SK-N-SH (cell line): ENCODE results near the gene RPS16. TPM values are rescaled to one million over a fixed set of nuclear protein-coding genes. Genes with fewer than 3 reads are reported as not detected.

Source experiments
- CTCF ChIA-PET: fragments of 300-600, 350-600 bp; formaldehyde crosslinking; extraction: SDS; loops from one replicate; lab custom pipeline; 2021; lab: Yijun Ruan, JAX
- POLR2A ChIA-PET: fragments of 350-600 bp; sonication (Branson Sonifier 250); formaldehyde crosslinking; extraction: SDS; loops from one replicate; lab custom pipeline; 2020; ENCODE audit warnings: antibody characterized with exemption, inconsistent platforms; lab: Yijun Ruan, JAX
- DNase-seq: peaks from one replicate; pipeline ENCODE4 v3.0.0; 2012
- H2AFZ ChIP-seq: fragments of 200-600 bp; sonication (generic); 2 replicates; pipeline ENCODE4 v1.8.1; 2016; ENCODE audit warnings: antibody characterized with exemption, mild to moderate bottlenecking, low read depth
- H3F3A ChIP-seq: fragments of 200-600 bp; sonication (generic); replicated peaks from 2 replicates; pipeline ENCODE3; 2016; ENCODE audit warnings: antibody characterized with exemption, mild to moderate bottlenecking; ENCODE audit not compliant: insufficient read depth
- H3K27ac ChIP-seq, 2 experiments: fragments of 200-500 bp in 1 of 2; fragments of 200-600 bp in 1 of 2; sonication (Bioruptor generic) in 1 of 2; sonication (generic), shearing (Covaris generic) in 1 of 2; 2 replicates each; pipeline versions ENCODE4 v1.5.1 to v1.6.1; 2014 to 2016; ENCODE audit warnings: low read depth in 2 of 2, inconsistent platforms in 1 of 2, low read length in 1 of 2, mild to moderate bottlenecking in 1 of 2, mixed read lengths in 1 of 2
- H3K27me3 ChIP-seq: fragments of 200-600 bp; sonication (generic), shearing (Covaris generic); 2 replicates; pipeline ENCODE4 v1.6.1; 2016; ENCODE audit warnings: mixed run types; ENCODE audit not compliant: insufficient read depth
- H3K36me3 ChIP-seq, 2 experiments: fragments of 200-500 bp in 1 of 2; fragments of 200-600 bp in 1 of 2; sonication (Bioruptor generic) in 1 of 2; sonication (generic) in 1 of 2; replicated peaks in 1 of 2; 2 replicates each; pipeline versions ENCODE3 to v1.5.1; 2014 to 2016; ENCODE audit warnings: low read length in 1 of 2, mild to moderate bottlenecking in 1 of 2; ENCODE audit not compliant: insufficient read depth in 2 of 2, control insufficient read depth in 1 of 2
- H3K4me1 ChIP-seq, 2 experiments: fragments of 200-500 bp in 1 of 2; fragments of 200-600 bp in 1 of 2; sonication (Bioruptor generic) in 1 of 2; sonication (generic), shearing (Covaris generic) in 1 of 2; 2 replicates each; pipeline versions ENCODE4 v1.5.1 to v1.6.1; 2014 to 2016; ENCODE audit warnings: low read depth in 1 of 2, low read length in 1 of 2, mixed run types in 1 of 2; ENCODE audit not compliant: insufficient read depth in 2 of 2, control insufficient read depth in 1 of 2
- H3K4me2 ChIP-seq: fragments of 200-600 bp; sonication (generic), shearing (Covaris generic); 2 replicates; pipeline ENCODE4 v1.6.1; 2017; ENCODE audit warnings: mixed run types
- H3K4me3 ChIP-seq, 2 experiments: fragments of 200-500 bp in 1 of 2; fragments of 200-600 bp in 1 of 2; sonication (Bioruptor generic) in 1 of 2; sonication (generic), shearing (Covaris generic) in 1 of 2; 2 replicates each; pipeline versions ENCODE4 v1.5.1 to v1.8.1; 2014 to 2016; ENCODE audit warnings: low read depth in 2 of 2, inconsistent platforms in 1 of 2, low read length in 1 of 2, mild to moderate bottlenecking in 1 of 2, mixed read lengths in 1 of 2, moderate library complexity in 1 of 2
- H3K79me2 ChIP-seq: fragments of 200-600 bp; sonication (generic); 2 replicates; pipeline ENCODE4 v1.8.1; 2017; ENCODE audit warnings: mild to moderate bottlenecking; ENCODE audit not compliant: insufficient read depth
- H3K9ac ChIP-seq: fragments of 200-600 bp; sonication (generic); 2 replicates; pipeline ENCODE4 v1.6.1; 2017; ENCODE audit warnings: mixed run types
- H3K9me2 ChIP-seq: fragments of 200-600 bp; sonication (generic); 2 replicates; pipeline ENCODE4 v1.6.1; 2017; ENCODE audit warnings: mixed run types
- H3K9me3 ChIP-seq: fragments of 200-600 bp; sonication (generic); 2 replicates; pipeline ENCODE4 v1.6.1; 2017; ENCODE audit warnings: mixed run types, mild to moderate bottlenecking, moderate library complexity
- H4K20me1 ChIP-seq: fragments of 200-600 bp; sonication (generic); 2 replicates; pipeline ENCODE4 v1.6.1; 2017; ENCODE audit warnings: mild to moderate bottlenecking, mixed run types; ENCODE audit not compliant: insufficient read depth
- GATA2 ChIP-seq: sonication (generic); formaldehyde crosslinking; IDR thresholded peaks from 2 replicates; pipeline ENCODE4 v1.5.0; 2020; ENCODE audit warnings: mild to moderate bottlenecking, missing genetic modification reagents
- JUND ChIP-seq: IDR thresholded peaks from 2 replicates; pipeline ENCODE4 v1.4.0; 2012
- REST ChIP-seq: IDR thresholded peaks from 2 replicates; pipeline ENCODE4 v1.6.1; 2012; ENCODE audit warnings: mild to moderate bottlenecking, low read depth, low read length, moderate library complexity
- WGBS: methylation state at CpG from one replicate; pipeline ENCODE4 v1.1.6; 2017; ENCODE audit warnings: low lambda C conversion rate; 5-methylcytosine and 5-hydroxymethylcytosine counted together
- polyA plus RNA-seq, 3 experiments: library from polyadenylated mRNA; depleted of rRNA; stranded (reverse); fragments of >200 nt; gene quantifications; 2 replicates each; pipeline ENCODE4 v1.2.3, GENCODE V29; 2012
- TF ChIP-seq, protein P1 (sequence below): fragments of 200-600 bp; sonication (generic); IDR thresholded peaks from 2 replicates; pipeline ENCODE4 v1.6.1; 2017; ENCODE audit warnings: antibody characterized with exemption, mild to moderate bottlenecking, moderate library complexity

RPS16 gene
- polyA plus RNA-seq, 1 of the 3 experiments (the other 2 are of a cell fraction) = 7,541 TPM

GRCh38 chr19:39416152-39417120 is 19.3 kb downstream of the RPS16 start:
- no peaks in the 10 kb centered on the region for H3K27me3 ChIP-seq
- peaks cover 16 to 18% of the 10 kb centered on the region in 2 experiments for H3K36me3 ChIP-seq
- no peak overlapping the region for H3K9ac ChIP-seq
- peaks cover 8 to 18% of the 10 kb centered on the region in 2 experiments; a peak in 3 of 4 replicates for H3K4me1 ChIP-seq
- no peaks in the 10 kb centered on the region for H3K9me3 ChIP-seq
- 93% methylated on average over 20 of the region's 27 CpGs for WGBS
- TF ChIP-seq JUND = no peak
- TF ChIP-seq REST = no peak
- DNase-seq = no peak
- H3K9me2 ChIP-seq = no peaks in the 10 kb centered on the region
- no peak overlapping the region; the same call in 1 of the 2 replicates for H3K4me2 ChIP-seq
- H3F3A ChIP-seq = peaks cover 22% of the 10 kb centered on the region
- H3K79me2 ChIP-seq = peaks cover 49% of the 10 kb centered on the region
- H2AFZ ChIP-seq = no peak overlapping the region
- H3K4me3 ChIP-seq = no peak overlapping the region
- ChIA-PET CTCF (interaction anchor here (0.9 to 1.9 kb wide), 3 partner anchors 16 to 58 kb away, joined by 3 to 5 read pairs (median 4); no protein-coding TSS in a partner anchor), POLR2A (interaction anchor here (0.9 to 1.1 kb wide), 2 partner anchors 12 to 20 kb away, joined by 3 to 4 read pairs; partner anchors contain the start of gene RPS16)
- H4K20me1 ChIP-seq = peaks cover 10% of the 10 kb centered on the region; the same call in 1 of the 2 replicates
- no peak overlapping the region for H3K27ac ChIP-seq

DNA sequence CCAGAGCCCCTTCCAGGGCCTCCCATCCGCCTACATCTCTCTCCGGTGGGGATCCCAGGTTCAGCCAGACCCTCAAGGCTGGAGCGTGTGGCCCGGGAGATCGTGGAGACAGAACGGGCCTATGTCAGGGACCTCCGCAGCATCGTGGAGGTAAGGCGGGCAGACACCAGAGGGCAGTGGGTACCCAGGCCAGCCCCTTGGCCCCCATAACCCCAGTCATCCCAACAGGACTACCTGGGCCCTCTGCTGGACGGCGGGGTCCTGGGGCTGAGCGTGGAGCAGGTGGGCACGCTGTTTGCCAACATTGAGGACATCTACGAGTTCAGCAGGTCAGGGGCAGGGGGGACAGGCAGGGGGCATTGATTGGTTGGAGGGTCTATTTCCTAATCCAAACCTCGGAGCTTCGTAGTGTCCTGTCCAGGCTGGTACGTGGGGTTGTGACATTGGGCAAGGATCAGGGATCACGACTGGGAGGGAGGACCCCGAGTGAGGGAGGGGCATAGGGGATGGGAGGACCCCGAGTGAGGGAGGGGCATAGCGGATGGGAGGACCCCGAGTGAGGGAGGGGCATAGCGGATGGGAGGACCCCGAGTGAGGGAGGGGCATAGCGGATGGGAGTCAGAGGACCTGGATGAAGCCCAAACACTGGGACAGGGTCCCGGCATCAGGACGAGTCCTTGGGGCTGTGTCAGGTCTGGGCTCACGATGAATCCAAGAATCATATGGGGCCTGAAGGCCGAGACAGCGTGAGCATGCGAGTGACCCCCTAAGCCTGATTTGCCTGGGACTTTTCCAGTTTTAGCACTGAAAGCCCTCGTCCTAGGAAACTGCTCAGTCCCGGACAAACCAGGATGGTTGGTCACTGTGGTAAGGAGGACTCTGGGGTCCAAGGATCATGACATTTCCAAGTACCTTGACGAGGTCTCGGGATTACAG is 20.4 kb downstream of the RPS16 start:
- POLR2A ChIA-PET = interaction anchor here (0.9 to 2.2 kb wide), 4 partner anchors 13 to 24 kb away, joined by 3 to 28 read pairs (median 5); partner anchors contain the start of genes MED29, PAF1 and RPS16
- H4K20me1 ChIP-seq = peaks cover 10% of the 10 kb centered on the region; the same call in 1 of the 2 replicates

More for the DNA sequence above, 20.4 kb downstream of the RPS16 start:
- H3K4me3 ChIP-seq = peak overlapping the region; percentile 92 to 96; a peak in 2 of 4 replicates
- CTCF ChIA-PET = interaction anchor here (1.3 to 5.1 kb wide), 7 partner anchors 11 to 125 kb away, joined by 3 to 53 read pairs (median 6); partner anchors contain the start of genes EID2, EID2B, MED29 and PAF1
- no peaks in the 10 kb centered on the region for H3K9me2 ChIP-seq
- H3K9ac ChIP-seq = 0 out of 2 replicates have a peak overlapping the region, but pooled peaks have one; percentile 97
- H3K27ac ChIP-seq = no peak overlapping the region; a peak in 1 of 4 replicates
- WGBS = 88% methylated on average over 32 of the region's 35 CpGs
- peaks cover 12 to 15% of the 10 kb centered on the region in 2 experiments for H3K36me3 ChIP-seq
- peaks cover 18 to 28% of the 10 kb centered on the region in 2 experiments; a peak in 3 of 4 replicates for H3K4me1 ChIP-seq
- H3K4me2 ChIP-seq = peak overlapping the region; percentile 99
- no peak overlapping the region for H2AFZ ChIP-seq
- no peak for TF ChIP-seq GATA2
- TF ChIP-seq, protein P1, sequence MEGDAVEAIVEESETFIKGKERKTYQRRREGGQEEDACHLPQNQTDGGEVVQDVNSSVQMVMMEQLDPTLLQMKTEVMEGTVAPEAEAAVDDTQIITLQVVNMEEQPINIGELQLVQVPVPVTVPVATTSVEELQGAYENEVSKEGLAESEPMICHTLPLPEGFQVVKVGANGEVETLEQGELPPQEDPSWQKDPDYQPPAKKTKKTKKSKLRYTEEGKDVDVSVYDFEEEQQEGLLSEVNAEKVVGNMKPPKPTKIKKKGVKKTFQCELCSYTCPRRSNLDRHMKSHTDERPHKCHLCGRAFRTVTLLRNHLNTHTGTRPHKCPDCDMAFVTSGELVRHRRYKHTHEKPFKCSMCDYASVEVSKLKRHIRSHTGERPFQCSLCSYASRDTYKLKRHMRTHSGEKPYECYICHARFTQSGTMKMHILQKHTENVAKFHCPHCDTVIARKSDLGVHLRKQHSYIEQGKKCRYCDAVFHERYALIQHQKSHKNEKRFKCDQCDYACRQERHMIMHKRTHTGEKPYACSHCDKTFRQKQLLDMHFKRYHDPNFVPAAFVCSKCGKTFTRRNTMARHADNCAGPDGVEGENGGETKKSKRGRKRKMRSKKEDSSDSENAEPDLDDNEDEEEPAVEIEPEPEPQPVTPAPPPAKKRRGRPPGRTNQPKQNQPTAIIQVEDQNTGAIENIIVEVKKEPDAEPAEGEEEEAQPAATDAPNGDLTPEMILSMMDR = 0 out of 2 replicates have a peak, but pooled peaks have one; percentile 6
- TF ChIP-seq, all 33 proteins: peak for 1
- H3K27me3 ChIP-seq = no peaks in the 10 kb centered on the region
- no peak for DNase-seq
- peaks cover 27% of the 10 kb centered on the region for H3F3A ChIP-seq
- no peaks in the 10 kb centered on the region for H3K9me3 ChIP-seq
- peaks cover 49% of the 10 kb centered on the region for H3K79me2 ChIP-seq
